Testis (tissue), 2 donors: Measurements from ENCODE around the gene STK32A.

Source experiments
- POLR2A ChIP-seq: fragments of 450-650 bp; IDR thresholded peaks from one replicate; pipeline ENCODE4 v1.6.1; 2017; ENCODE audit warnings: antibody characterized with exemption, mild to moderate bottlenecking, moderate library complexity
- TF ChIP-seq, protein P1 (sequence below), 3 experiments: fragments of 450-650 bp in 2 of 3; fragments of 200-600 bp in 1 of 3; sonication (generic) in 1 of 3; IDR thresholded peaks; one replicate each; pipeline ENCODE4 v1.5.1; 2016 to 2019; ENCODE audit warnings: antibody characterized with exemption in 3 of 3, mild to moderate bottlenecking in 2 of 3, moderate library complexity in 1 of 3

DNA sequence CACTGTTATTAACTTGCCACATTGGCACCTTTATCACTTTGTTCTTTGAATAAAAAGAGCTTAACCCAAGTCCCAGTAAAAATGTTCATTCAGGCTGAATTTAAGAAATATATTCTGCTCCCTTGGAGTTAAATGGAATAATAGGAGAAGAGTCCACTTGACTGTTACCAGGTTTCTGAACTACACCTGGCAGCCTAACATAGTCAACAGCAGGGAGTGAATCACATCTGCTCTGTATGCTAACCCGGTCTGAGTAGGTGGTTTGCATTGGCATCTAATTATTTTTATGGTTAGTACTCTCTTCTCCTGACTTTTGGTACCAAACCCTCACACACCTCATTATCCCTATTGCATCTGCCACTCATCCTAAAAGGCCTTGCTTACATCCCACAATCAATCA, 86.7 kb downstream of the STK32A start:
- TF ChIP-seq, protein P1, sequence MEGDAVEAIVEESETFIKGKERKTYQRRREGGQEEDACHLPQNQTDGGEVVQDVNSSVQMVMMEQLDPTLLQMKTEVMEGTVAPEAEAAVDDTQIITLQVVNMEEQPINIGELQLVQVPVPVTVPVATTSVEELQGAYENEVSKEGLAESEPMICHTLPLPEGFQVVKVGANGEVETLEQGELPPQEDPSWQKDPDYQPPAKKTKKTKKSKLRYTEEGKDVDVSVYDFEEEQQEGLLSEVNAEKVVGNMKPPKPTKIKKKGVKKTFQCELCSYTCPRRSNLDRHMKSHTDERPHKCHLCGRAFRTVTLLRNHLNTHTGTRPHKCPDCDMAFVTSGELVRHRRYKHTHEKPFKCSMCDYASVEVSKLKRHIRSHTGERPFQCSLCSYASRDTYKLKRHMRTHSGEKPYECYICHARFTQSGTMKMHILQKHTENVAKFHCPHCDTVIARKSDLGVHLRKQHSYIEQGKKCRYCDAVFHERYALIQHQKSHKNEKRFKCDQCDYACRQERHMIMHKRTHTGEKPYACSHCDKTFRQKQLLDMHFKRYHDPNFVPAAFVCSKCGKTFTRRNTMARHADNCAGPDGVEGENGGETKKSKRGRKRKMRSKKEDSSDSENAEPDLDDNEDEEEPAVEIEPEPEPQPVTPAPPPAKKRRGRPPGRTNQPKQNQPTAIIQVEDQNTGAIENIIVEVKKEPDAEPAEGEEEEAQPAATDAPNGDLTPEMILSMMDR (IDR thresholded peaks at IDR 0.05) = no peak
- TF ChIP-seq POLR2A = no peak
